Nephron progenitor cell (in vitro differentiated cells): ENCODE data around the gene SIL1.

Source experiments
- DNase-seq: peaks from one replicate; pipeline ENCODE4 v3.0.0; 2021
- H3K27ac Mint-ChIP-seq: 2 replicates; pipeline ENCODE4 v1.8.0; 2021; ENCODE audit warnings: mild to moderate bottlenecking, moderate library complexity, mixed read lengths
- H3K27me3 Mint-ChIP-seq: 2 replicates; pipeline ENCODE4 v1.8.0; 2021; ENCODE audit warnings: mild to moderate bottlenecking, low read depth, mixed read lengths; ENCODE audit not compliant: poor library complexity
- H3K36me3 Mint-ChIP-seq: 2 replicates; pipeline ENCODE4 v1.8.0; 2021; ENCODE audit warnings: low read depth, mixed read lengths
- H3K4me1 Mint-ChIP-seq: 2 replicates; pipeline ENCODE4 v1.8.0; 2021; ENCODE audit warnings: mixed read lengths
- H3K4me3 Mint-ChIP-seq: 2 replicates; pipeline ENCODE4 v1.8.0; 2021; ENCODE audit warnings: mild to moderate bottlenecking, moderate library complexity, mixed read lengths
- H3K9me3 Mint-ChIP-seq: 2 replicates; pipeline ENCODE4 v1.8.0; 2021; ENCODE audit warnings: mild to moderate bottlenecking, moderate library complexity, mixed read lengths
- CTCF ChIP-seq: fragments of 200-600 bp; sonication (generic); IDR thresholded peaks from 2 replicates; pipeline ENCODE4 v1.5.0; 2021; ENCODE audit warnings: antibody characterized with exemption

The SIL1 gene

GRCh38 chr5:138956801-138957200, 241.4 kb downstream of the SIL1 start:
- Mint-ChIP-seq H3K4me1 (peaks cover 79% of the 10 kb centered on the region), H3K4me3 (no peak overlapping the region), H3K9me3 (no peaks in the 10 kb centered on the region), H3K27me3 (peaks cover 8% of the 10 kb centered on the region), H3K27ac (no peak overlapping the region), H3K36me3 (no peaks in the 10 kb centered on the region)
- DNase-seq: no peak
- TF ChIP-seq CTCF: no peak

GRCh38 chr5:138955671-138956295, 242.4 kb downstream of the SIL1 start:
- DNase-seq: no peak
- TF ChIP-seq CTCF: no peak
- H3K4me3 Mint-ChIP-seq: peak overlapping the region; percentile 64
- H3K9me3 Mint-ChIP-seq: no peaks in the 10 kb centered on the region
- peaks cover 74% of the 10 kb centered on the region for H3K4me1 Mint-ChIP-seq
- H3K27me3 Mint-ChIP-seq: peaks cover 8% of the 10 kb centered on the region
- no peaks in the 10 kb centered on the region for H3K36me3 Mint-ChIP-seq
- H3K27ac Mint-ChIP-seq: peak overlapping the region; percentile 89

- peak overlapping the region; percentile 64 for H3K4me3 Mint-ChIP-seq
- H3K4me1 Mint-ChIP-seq: peaks cover 74% of the 10 kb centered on the region
- H3K9me3 Mint-ChIP-seq: no peaks in the 10 kb centered on the region
- DNase-seq: no peak
- no peak for TF ChIP-seq CTCF
- peak overlapping the region; percentile 89 for H3K27ac Mint-ChIP-seq
- H3K27me3 Mint-ChIP-seq: peaks cover 8% of the 10 kb centered on the region
- H3K36me3 Mint-ChIP-seq: no peaks in the 10 kb centered on the region
Measured at GRCh38 chr5:138955013-138955660, 243.0 kb downstream of the SIL1 start.

GRCh38 chr5:138954257-138955012, 243.7 kb downstream of the SIL1 start:
- DNase-seq: no peak
- H3K4me3 Mint-ChIP-seq: peak overlapping the region; percentile 64
- no peak for TF ChIP-seq CTCF
- H3K9me3 Mint-ChIP-seq: no peaks in the 10 kb centered on the region
- H3K27ac Mint-ChIP-seq: peak overlapping the region; percentile 39
- H3K36me3 Mint-ChIP-seq: no peaks in the 10 kb centered on the region
- H3K4me1 Mint-ChIP-seq: peaks cover 74% of the 10 kb centered on the region
- H3K27me3 Mint-ChIP-seq: peaks cover 2% of the 10 kb centered on the region

GRCh38 chr5:138953387-138954256, 244.5 kb downstream of the SIL1 start:
- Mint-ChIP-seq H3K36me3 (no peaks in the 10 kb centered on the region), H3K4me1 (peaks cover 80% of the 10 kb centered on the region), H3K9me3 (no peaks in the 10 kb centered on the region), H3K27ac (peak overlapping the region; percentile 93), H3K4me3 (no peak overlapping the region), H3K27me3 (peaks cover 2% of the 10 kb centered on the region)
- no peak for TF ChIP-seq CTCF
- DNase-seq: no peak
